ENCODE measurements around the gene KCNIP1. TPM values are rescaled to one million over a fixed set of nuclear protein-coding genes. Genes with fewer than 3 reads are reported as not detected.

The KCNIP1 gene
- total and polyA plus RNA-seq, 9 of the 15 experiments (the other 6 are each of a cell fraction or from before 2014, with no cell fraction given): not detected

DNA sequence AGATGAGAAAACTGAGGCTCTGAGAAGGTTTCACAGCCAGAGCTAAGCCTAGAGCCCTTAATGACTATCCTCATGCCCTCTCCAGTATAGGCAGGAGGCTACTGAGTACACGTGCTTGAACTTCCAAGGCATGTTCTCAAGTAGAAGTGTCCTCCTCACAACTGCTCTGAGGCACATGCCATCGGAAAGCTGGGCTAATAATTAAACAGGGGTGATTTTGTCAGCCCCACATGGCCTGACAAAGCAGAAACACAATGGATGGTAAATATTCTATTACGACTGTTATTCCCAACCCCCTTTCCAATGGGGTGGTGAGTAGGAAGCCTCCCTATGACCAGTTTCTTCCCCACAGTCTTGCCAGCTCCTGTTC lies 34.3 kb downstream of the KCNIP1 start:
- POLR2A ChIA-PET: no interaction called here
- intact Hi-C loops (cut with micrococcal nuclease): no loop called here
- Histone ChIP-seq H3K4me1 (replicated peaks in 1 of 2; ENCODE audit: control insufficient read depth in 2 of 2, insufficient read depth in 2 of 2, low read length in 2 of 2) (no peaks in the 10 kb centered on the region), H4K20me1 (replicated peaks; ENCODE audit: control insufficient read depth, insufficient read depth, low read length) (0 out of 2 replicates have a peak, but pooled peaks cover 5% of the 10 kb centered on the region), H3K4me3 (no peak overlapping the region), H3K36me3 (ENCODE audit: control insufficient read depth, insufficient read depth, low read length) (no peaks in the 10 kb centered on the region), H3K27me3 (ENCODE audit: control insufficient read depth in 2 of 2, insufficient read depth in 2 of 2, low read length in 2 of 2) (peaks cover 0 to 8% of the 10 kb centered on the region in 2 experiments; a peak in 3 of 5 replicates), H3K9ac (ENCODE audit: insufficient read depth in 1 of 2, low read depth in 2 of 2, low read length in 2 of 2) (no peak overlapping the region), H3K9me3 (replicated peaks; ENCODE audit: control insufficient read depth, insufficient read depth, low read depth, low read length) (no peaks in the 10 kb centered on the region), H3K4me2 (ENCODE audit: insufficient read depth, low read length) (no peak overlapping the region), H2AFZ (ENCODE audit: low read depth, low read length) (no peak overlapping the region), H3K27ac (ENCODE audit: extremely low read depth, low read depth, low read length) (no peak overlapping the region), H3K9me1 (ENCODE audit: control insufficient read depth, insufficient read depth, low read length) (no peaks in the 10 kb centered on the region), H3K79me2 (ENCODE audit: control insufficient read depth, insufficient read depth, low read length) (no peaks in the 10 kb centered on the region)
- no peak for DNase-seq (ENCODE audit: extremely low read depth in 1 of 4, low spot score in 3 of 4)
- no peak for TF ChIP-seq NR2C2 (CRISPR knock-in tag; IDR thresholded peaks at IDR 0.05)
- no peak for TF ChIP-seq NR2C2 (tag; IDR thresholded peaks at IDR 0.05)
- no peak for TF ChIP-seq ZNF133 (CRISPR knock-in tag; IDR thresholded peaks at IDR 0.05)
- TF ChIP-seq ETV6 (IDR thresholded peaks at IDR 0.05; ENCODE audit: borderline replicate concordance in 1 of 2, low read depth in 2 of 2, low read length in 1 of 2): no peak
- no peak for TF ChIP-seq ETV6 (CRISPR knock-in tag; IDR thresholded peaks at IDR 0.05; ENCODE audit: borderline replicate concordance)
- TF ChIP-seq U2AF1 (optimal IDR thresholded peaks at IDR 0.05; ENCODE audit: low read depth, low read length): no peak
- TF ChIP-seq CBFA2T2 (conservative IDR thresholded peaks at IDR 0.05): no peak
- TF ChIP-seq RFX1 (IDR thresholded peaks at IDR 0.05): no peak
- TF ChIP-seq SMAD3 (CRISPR knock-in tag; conservative IDR thresholded peaks at IDR 0.05): no peak
- no peak for TF ChIP-seq ELF4 (CRISPR knock-in tag; IDR thresholded peaks at IDR 0.05)
- no peak for TF ChIP-seq MED1 (CRISPR knock-in tag; IDR thresholded peaks at IDR 0.05; ENCODE audit: borderline replicate concordance)
- TF ChIP-seq FIP1L1 (IDR thresholded peaks at IDR 0.05; ENCODE audit: low read depth, low read length, poor library complexity, severe bottlenecking): no peak
- no peak for TF ChIP-seq PTRF (tag; IDR thresholded peaks at IDR 0.05)
- TF ChIP-seq ZSCAN29 (IDR thresholded peaks at IDR 0.05): no peak
- TF ChIP-seq SP2 (IDR thresholded peaks at IDR 0.05; ENCODE audit: extremely low read depth, low read depth, low read length, poor library complexity, severe bottlenecking): no peak
- no peak for TF ChIP-seq DACH1 (IDR thresholded peaks at IDR 0.05; ENCODE audit: partially characterized antibody)
- TF ChIP-seq TARDBP (IDR thresholded peaks at IDR 0.05): no peak
- no peak for ATAC-seq
- CTCF ChIA-PET (ENCODE audit: low intra/inter-chr PET ratio): no interaction called here
- 0% methylated on average over 3 of the region's 3 CpGs for WGBS (ENCODE audit: insufficient coverage, low coverage, missing lambda C conversion rate)
- in situ Hi-C loops (cut with MboI): no loop called here
- no TSS peak for BruUV-seq (replicated peaks)
- FAIRE-seq: no peak
